ENCODE data around the gene SVOP. TPM values are rescaled to one million over a fixed set of nuclear protein-coding genes. Genes with fewer than 3 reads are reported as not detected.
"Not testable (repeated sequence)": the region's sequence is repeated elsewhere in the genome, so short reads cannot be mapped to it uniquely, and the experiment has no call there.

Gene SVOP
- total RNA-seq, 4 donors from 2014 or later: 0.18 to 1.2 TPM; not detected in 2

- TF ChIP-seq CTCF (IDR thresholded peaks at IDR 0.05): no peak
- TF ChIP-seq POLR2A (IDR thresholded peaks at IDR 0.05): no peak
- H3K9me3 ChIP-seq: no peaks in the 10 kb centered on the region
- no peak for DNase-seq
- peaks cover 0 to 42% (median 0%) of the 10 kb centered on the region in 3 donors for H3K36me3 ChIP-seq
- no peak overlapping the region for H3K27ac ChIP-seq
- H3K27me3 ChIP-seq: no peaks in the 10 kb centered on the region
- peaks cover 0 to 5% (median 0%) of the 10 kb centered on the region in 4 donors for H3K4me1 ChIP-seq
- no peak overlapping the region for H3K4me3 ChIP-seq
Observed at GRCh38 chr12:109058773-109059172, 37.9 kb upstream of the SVOP start.

- DNase-seq: no peak
- Histone ChIP-seq H3K4me3 (no peak overlapping the region), H3K36me3 (peaks cover 0 to 34% (median 0%) of the 10 kb centered on the region in 3 donors), H3K9me3 (no peaks in the 10 kb centered on the region), H3K27ac (no peak overlapping the region), H3K27me3 (no peaks in the 10 kb centered on the region), H3K4me1 (peaks cover 0 to 10% (median 0%) of the 10 kb centered on the region in 4 donors)
- TF ChIP-seq POLR2A (IDR thresholded peaks at IDR 0.05): no peak
- TF ChIP-seq CTCF (IDR thresholded peaks at IDR 0.05): no peak
Observed at GRCh38 chr12:109057376-109057775, 36.5 kb upstream of the SVOP start.

- no peak for DNase-seq
- Histone ChIP-seq H3K4me3 (no peak overlapping the region), H3K27me3 (no peaks in the 10 kb centered on the region), H3K36me3 (peaks cover 0 to 34% (median 0%) of the 10 kb centered on the region in 3 donors), H3K9me3 (no peaks in the 10 kb centered on the region), H3K27ac (no peak overlapping the region), H3K4me1 (peaks cover 0 to 13% (median 0%) of the 10 kb centered on the region in 4 donors)
- TF ChIP-seq POLR2A (IDR thresholded peaks at IDR 0.05): no peak
- no peak for TF ChIP-seq CTCF (IDR thresholded peaks at IDR 0.05)
Observed at GRCh38 chr12:109056891-109057290, 36.0 kb upstream of the SVOP start.

- TF ChIP-seq CTCF (IDR thresholded peaks at IDR 0.05) (no peak), POLR2A (IDR thresholded peaks at IDR 0.05) (no peak)
- no peaks in the 10 kb centered on the region for H3K9me3 ChIP-seq
- H3K36me3 ChIP-seq: peaks cover 0 to 19% (median 0%) of the 10 kb centered on the region in 3 donors
- H3K4me3 ChIP-seq: peak overlapping the region in 1 of 4 donors; percentile 97
- H3K27me3 ChIP-seq: no peaks in the 10 kb centered on the region
- peaks cover 0 to 14% (median 0%) of the 10 kb centered on the region in 4 donors for H3K4me1 ChIP-seq
- peak overlapping the region; percentile 18 to 94 (median 87) for H3K27ac ChIP-seq
- no peak for DNase-seq
Observed at GRCh38 chr12:109054520-109054919, 33.7 kb upstream of the SVOP start.

DNA sequence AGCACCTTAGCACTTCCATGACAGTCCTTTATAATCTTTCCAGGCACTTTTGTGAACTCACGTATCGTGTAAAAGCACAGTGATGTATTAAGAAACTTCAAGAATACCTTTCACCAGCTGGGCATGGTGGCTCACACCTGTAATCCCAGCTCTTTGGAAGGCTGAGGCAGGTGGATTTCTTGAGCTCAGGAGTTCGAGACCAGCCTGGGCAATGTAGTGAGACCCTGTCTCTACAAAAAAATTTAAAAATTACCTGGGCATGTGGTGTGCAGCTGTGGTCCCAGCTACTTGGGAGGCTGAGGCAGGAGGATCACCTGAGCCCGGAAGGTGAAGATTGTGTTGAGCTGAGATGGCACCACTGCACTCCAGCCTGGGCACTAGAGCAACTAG is 33.3 kb upstream of the SVOP start:
- H3K4me3 ChIP-seq: peak overlapping the region in 3 of 4 donors; percentile 61 to 97 (median 71)
- peaks cover 0 to 14% (median 0%) of the 10 kb centered on the region in 4 donors for H3K4me1 ChIP-seq
- H3K27ac ChIP-seq: peak overlapping the region; percentile 85 to 94 (median 88)
- peaks cover 0 to 15% (median 0%) of the 10 kb centered on the region in 3 donors for H3K36me3 ChIP-seq
- DNase-seq, H3K9me3 ChIP-seq, H3K27me3 ChIP-seq: not testable (repeated sequence)

DNA sequence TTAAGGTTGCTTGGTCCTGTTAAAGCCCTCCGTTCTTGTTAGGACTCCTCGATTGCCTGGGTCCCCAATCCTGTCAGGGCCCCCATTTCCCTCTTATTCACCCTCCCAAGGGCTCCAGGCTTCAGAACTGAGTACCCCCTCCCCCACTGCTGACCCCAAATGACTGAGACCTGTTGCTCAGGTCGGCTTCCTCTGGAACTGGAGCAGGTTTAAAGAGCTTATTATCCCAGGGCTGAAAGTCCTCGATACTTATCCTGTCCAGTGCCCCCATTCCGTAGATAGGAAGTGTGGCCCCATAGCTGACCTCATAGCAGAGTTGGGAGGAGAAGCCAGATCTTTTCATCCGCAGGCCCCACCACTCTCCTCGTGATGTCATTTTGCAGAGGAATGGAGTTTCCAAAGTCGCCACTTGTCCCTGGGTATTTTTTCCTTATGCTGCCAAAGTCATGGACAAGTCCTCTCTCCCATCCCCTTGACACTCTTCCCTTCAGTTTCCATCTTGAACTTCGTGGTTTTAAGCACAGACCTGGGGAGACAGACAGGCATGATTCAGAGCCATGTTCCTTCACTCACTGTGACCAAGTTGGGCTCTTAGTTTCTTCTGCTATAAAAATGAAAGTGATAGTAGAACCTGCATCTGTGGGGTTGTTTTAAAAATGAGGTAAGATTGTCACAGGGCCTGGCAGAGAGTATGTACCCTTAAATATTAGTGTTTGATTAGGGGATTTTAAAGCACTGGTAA is 32.7 kb upstream of the SVOP start:
- Histone ChIP-seq H3K27ac (peak overlapping the region; percentile 85 to 94 (median 88)), H3K9me3 (no peaks in the 10 kb centered on the region), H3K4me3 (peak overlapping the region; percentile 61 to 97 (median 83)), H3K27me3 (no peaks in the 10 kb centered on the region), H3K4me1 (peaks cover 0 to 14% (median 0%) of the 10 kb centered on the region in 4 donors), H3K36me3 (peaks cover 0 to 9% (median 0%) of the 10 kb centered on the region in 3 donors)
- TF ChIP-seq CTCF (IDR thresholded peaks at IDR 0.05) (no peak), POLR2A (IDR thresholded peaks at IDR 0.05) (peak in 1 of 2 donors; percentile 32)
- DNase-seq: no peak

All from Peyer's patch (tissue), 4 donors.